DND-41 (cell line): ENCODE results near the gene LY6G6C.

ENCODE experiments used
- ATAC-seq: fragments of 200-7000 bp; cut with Tn5 transposase; 3 replicates; pipeline ENCODE4 v1.9.1; 2021; ENCODE audit warnings: low read depth; ENCODE audit not compliant: insufficient read depth
- DNase-seq: peaks from one replicate; pipeline ENCODE4 v3.0.0-alpha.2; 2020
- H2AFZ ChIP-seq: 2 replicates; pipeline ENCODE4 v1.6.0; 2012; ENCODE audit warnings: low read depth, low read length
- H3K27ac ChIP-seq: 2 replicates; pipeline ENCODE4 v1.5.1; 2012; ENCODE audit warnings: low read length, inconsistent platforms
- H3K27me3 ChIP-seq: fragments of 200-600 bp; sonication (generic); 2 replicates; pipeline ENCODE4 v1.6.0; 2012; ENCODE audit warnings: low read length, mild to moderate bottlenecking, inconsistent platforms; ENCODE audit not compliant: insufficient read depth, poor library complexity
- H3K36me3 ChIP-seq: 2 replicates; pipeline ENCODE4 v1.5.1; 2012; ENCODE audit warnings: low read length, inconsistent platforms; ENCODE audit not compliant: insufficient read depth
- H3K4me1 ChIP-seq: 2 replicates; pipeline ENCODE4 v1.5.1; 2012; ENCODE audit warnings: mild to moderate bottlenecking, low read length; ENCODE audit not compliant: insufficient read depth
- H3K4me2 ChIP-seq: 2 replicates; pipeline ENCODE4 v1.6.0; 2012; ENCODE audit warnings: mild to moderate bottlenecking, moderate library complexity, low read length, inconsistent platforms; ENCODE audit not compliant: insufficient read depth
- H3K4me3 ChIP-seq, 2 experiments: fragments of 200-600 bp in 1 of 2; shearing (Covaris generic) in 1 of 2; 2 replicates each; pipeline ENCODE4 v1.5.1; 2012 to 2016; ENCODE audit warnings: inconsistent platforms in 2 of 2, low read length in 2 of 2, mild to moderate bottlenecking in 2 of 2, low read depth in 1 of 2, moderate library complexity in 1 of 2
- H3K79me2 ChIP-seq: 2 replicates; pipeline ENCODE4 v1.6.0; 2012; ENCODE audit warnings: low read length, inconsistent platforms; ENCODE audit not compliant: insufficient read depth
- H3K9ac ChIP-seq: 2 replicates; pipeline ENCODE4 v1.6.0; 2012; ENCODE audit warnings: low read depth, mild to moderate bottlenecking, inconsistent platforms, low read length, moderate library complexity
- H3K9me3 ChIP-seq: 2 replicates; pipeline ENCODE4 v1.5.1; 2012; ENCODE audit warnings: low read length, moderate library complexity, mild to moderate bottlenecking, inconsistent platforms; ENCODE audit not compliant: insufficient read depth, severe bottlenecking
- H4K20me1 ChIP-seq: 2 replicates; pipeline ENCODE4 v1.6.0; 2012; ENCODE audit warnings: low read length; ENCODE audit not compliant: insufficient read depth
- EZH2 ChIP-seq: IDR thresholded peaks from 3 replicates; pipeline ENCODE4 v1.6.1; 2012; ENCODE audit warnings: borderline replicate concordance, low read depth, mild to moderate bottlenecking, moderate library complexity, low read length, inconsistent platforms; ENCODE audit not compliant: severe bottlenecking
- TF ChIP-seq, protein P1 (sequence below): IDR thresholded peaks from 2 replicates; pipeline ENCODE4 v1.5.1; 2012; ENCODE audit warnings: borderline replicate concordance, low read length, moderate library complexity, mild to moderate bottlenecking; ENCODE audit not compliant: poor library complexity, severe bottlenecking; ENCODE audit errors: extremely low read depth

The LY6G6C gene

DNA sequence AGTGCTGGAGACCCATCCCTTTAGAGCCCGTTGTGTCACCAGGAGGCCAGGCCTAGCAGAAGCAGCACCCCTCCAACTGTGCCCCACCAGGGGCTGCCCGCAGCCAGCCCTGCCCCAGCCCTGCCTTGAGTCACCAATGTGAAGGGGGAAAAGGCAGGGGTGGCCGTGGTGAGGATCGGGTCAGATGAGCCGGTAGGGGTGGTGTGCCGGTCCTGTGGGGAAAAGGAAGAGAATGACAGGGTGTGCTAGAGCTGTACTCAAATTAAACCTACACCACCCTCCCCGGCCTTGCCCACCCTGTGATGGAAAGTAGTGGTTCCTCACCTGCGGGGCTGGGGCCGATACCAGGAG lies 44.0 kb upstream of the LY6G6C start:
- H3K36me3 ChIP-seq: peaks cover 38% of the 10 kb centered on the region
- no peak overlapping the region for H3K9ac ChIP-seq
- H3K27ac ChIP-seq: no peak overlapping the region
- ATAC-seq (0 out of 3 replicates have a peak, but pooled peaks have one; percentile 8), DNase-seq (no peak)
- H3K4me3 ChIP-seq: no peak overlapping the region
- H3K9me3 ChIP-seq: no peaks in the 10 kb centered on the region
- no peak overlapping the region for H3K4me2 ChIP-seq
- H4K20me1 ChIP-seq: peaks cover 4% of the 10 kb centered on the region; the same call in 1 of the 2 replicates
- no peak overlapping the region for H2AFZ ChIP-seq
- no peaks in the 10 kb centered on the region for H3K79me2 ChIP-seq
- no peaks in the 10 kb centered on the region for H3K4me1 ChIP-seq
- no peaks in the 10 kb centered on the region for H3K27me3 ChIP-seq
- TF ChIP-seq, protein P1, sequence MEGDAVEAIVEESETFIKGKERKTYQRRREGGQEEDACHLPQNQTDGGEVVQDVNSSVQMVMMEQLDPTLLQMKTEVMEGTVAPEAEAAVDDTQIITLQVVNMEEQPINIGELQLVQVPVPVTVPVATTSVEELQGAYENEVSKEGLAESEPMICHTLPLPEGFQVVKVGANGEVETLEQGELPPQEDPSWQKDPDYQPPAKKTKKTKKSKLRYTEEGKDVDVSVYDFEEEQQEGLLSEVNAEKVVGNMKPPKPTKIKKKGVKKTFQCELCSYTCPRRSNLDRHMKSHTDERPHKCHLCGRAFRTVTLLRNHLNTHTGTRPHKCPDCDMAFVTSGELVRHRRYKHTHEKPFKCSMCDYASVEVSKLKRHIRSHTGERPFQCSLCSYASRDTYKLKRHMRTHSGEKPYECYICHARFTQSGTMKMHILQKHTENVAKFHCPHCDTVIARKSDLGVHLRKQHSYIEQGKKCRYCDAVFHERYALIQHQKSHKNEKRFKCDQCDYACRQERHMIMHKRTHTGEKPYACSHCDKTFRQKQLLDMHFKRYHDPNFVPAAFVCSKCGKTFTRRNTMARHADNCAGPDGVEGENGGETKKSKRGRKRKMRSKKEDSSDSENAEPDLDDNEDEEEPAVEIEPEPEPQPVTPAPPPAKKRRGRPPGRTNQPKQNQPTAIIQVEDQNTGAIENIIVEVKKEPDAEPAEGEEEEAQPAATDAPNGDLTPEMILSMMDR: no peak
- no peak for TF ChIP-seq EZH2

DNA sequence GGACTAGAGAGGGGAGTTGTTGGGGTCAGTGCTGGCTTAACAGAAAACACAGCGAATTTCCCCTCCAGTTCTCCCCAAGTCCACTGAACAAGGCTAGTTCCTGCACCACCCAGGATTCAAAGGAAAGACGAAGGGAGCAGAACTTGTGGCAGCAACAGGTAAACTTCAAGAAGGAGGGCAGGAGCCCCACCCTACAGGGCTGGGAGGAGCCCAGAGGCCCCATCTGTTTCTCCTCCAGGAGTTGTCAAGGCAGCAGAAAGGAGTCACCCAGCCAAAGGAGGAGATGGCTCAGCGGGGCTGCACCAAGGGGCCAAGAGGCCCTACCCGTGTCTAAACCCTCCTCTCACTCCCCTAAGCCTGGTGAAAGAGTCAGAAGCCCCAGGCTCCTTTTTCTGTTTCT lies 42.7 kb upstream of the LY6G6C start:
- Histone ChIP-seq H3K27ac (no peak overlapping the region), H3K9me3 (no peaks in the 10 kb centered on the region), H2AFZ (no peak overlapping the region), H3K36me3 (peaks cover 51% of the 10 kb centered on the region), H3K9ac (no peak overlapping the region), H3K4me2 (no peak overlapping the region), H3K4me3 (no peak overlapping the region), H4K20me1 (peaks cover 4% of the 10 kb centered on the region; the same call in 1 of the 2 replicates), H3K4me1 (no peaks in the 10 kb centered on the region), H3K79me2 (no peaks in the 10 kb centered on the region), H3K27me3 (no peaks in the 10 kb centered on the region)
- no peak for ATAC-seq
- no peak for DNase-seq
- TF ChIP-seq, protein P1: no peak
- TF ChIP-seq EZH2: no peak

DNA sequence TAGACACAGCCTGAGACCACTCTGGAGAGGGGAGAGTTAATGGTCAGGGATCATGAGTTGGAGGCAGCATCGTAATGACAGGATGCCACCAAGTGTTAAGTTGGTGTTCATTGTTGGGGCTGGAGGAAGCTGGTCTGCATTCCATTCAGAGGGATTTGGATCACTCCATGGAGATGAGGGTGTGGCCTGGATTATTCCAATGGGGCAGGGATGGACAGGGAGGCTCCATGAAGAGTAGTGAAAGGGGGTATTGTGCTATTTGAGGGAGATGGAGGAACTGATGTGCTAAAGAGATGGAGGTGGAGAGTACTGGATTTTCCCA lies 42.0 kb upstream of the LY6G6C start:
- no peaks in the 10 kb centered on the region for H3K27me3 ChIP-seq
- ATAC-seq: no peak

More for the DNA sequence above, 42.0 kb upstream of the LY6G6C start:
- TF ChIP-seq, protein P1: no peak
- TF ChIP-seq EZH2: no peak
- Histone ChIP-seq H3K27ac (no peak overlapping the region), H3K79me2 (no peaks in the 10 kb centered on the region), H2AFZ (no peak overlapping the region), H3K4me3 (no peak overlapping the region), H3K4me1 (no peaks in the 10 kb centered on the region), H3K9me3 (no peaks in the 10 kb centered on the region), H3K4me2 (no peak overlapping the region), H3K36me3 (peaks cover 58% of the 10 kb centered on the region), H3K9ac (no peak overlapping the region), H4K20me1 (peaks cover 4% of the 10 kb centered on the region; the same call in 1 of the 2 replicates)
- no peak for DNase-seq
